T-helper 1 cell treated with Interleukin-12 subunit alpha and Interleukin-12 subunit beta and Interleukin-4 antibody, amounts not matched to agents 30 ng/mL and 1 ng/mL, for 36 hours (primary cell): ENCODE results near the gene EYS. TPM values are rescaled to one million over a fixed set of nuclear protein-coding genes. Genes with fewer than 3 reads are reported as not detected.
"Not testable (repeated sequence)": the region's sequence is repeated elsewhere in the genome, so short reads cannot be mapped to it uniquely, and the experiment has no call there.

Source experiments
- intact Hi-C: fragments of 100-400 bp; cut with micrococcal nuclease; formaldehyde crosslinking; loops from one replicate; pipeline ENCODE4 v1.15.1; 2024
- total RNA-seq: library from RNA; stranded (reverse); gene quantifications from 2 replicates; pipeline ENCODE4 v1.2.3, GENCODE V29; 2022

EYS gene
- total RNA-seq, 1 donor from 2014 or later: not detected

DNA sequence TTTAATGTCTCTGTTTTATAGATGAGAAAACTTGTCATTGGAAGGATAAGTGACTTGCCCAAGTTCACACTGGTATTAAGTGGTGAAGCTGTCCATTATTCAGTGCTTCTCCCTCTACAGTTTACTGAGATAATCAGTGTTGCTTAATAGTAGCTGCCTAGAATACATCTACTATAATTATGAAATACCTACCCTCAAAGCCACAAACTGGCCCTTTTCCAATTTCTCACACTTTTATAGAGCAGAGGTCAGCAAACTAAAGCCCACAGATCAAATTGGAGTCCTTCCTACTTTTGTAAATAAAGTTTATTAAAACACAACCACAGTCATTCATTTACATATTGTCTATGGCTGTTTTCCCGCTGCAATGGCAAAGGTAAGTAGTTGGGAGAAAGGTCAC, 73.5 kb downstream of the EYS start:
- intact Hi-C loops: no loop called here

GRCh38 chr6:65631711-65632110, 75.3 kb downstream of the EYS start:
- intact Hi-C loops: no loop called here

DNA sequence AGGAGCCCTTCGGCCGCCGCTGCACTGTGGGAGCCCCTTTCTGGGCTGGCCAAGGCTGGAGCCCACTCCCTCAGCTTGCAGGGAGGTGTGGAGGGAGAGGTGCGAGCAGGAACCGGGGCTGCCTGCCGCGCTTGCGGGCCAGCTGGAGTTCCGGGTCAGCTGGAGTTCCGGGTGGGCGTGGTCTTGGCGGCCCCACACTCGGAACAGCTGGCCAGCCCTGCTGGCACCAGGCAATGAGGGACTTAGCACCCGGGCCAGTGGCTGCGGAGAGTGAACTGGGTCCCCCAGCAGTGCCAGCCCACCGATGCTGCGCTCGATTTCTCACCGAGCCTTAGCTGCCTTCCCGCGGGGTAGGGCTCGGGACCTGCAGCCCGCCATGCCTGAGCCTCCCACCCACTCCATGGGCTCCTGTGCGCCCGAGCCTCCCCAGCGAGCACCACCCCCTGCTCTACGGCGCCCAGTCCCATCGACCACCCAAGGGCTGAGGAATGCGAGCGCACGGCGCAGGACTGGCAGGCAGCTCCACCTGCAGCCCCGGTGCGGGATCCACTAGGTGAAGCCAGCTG, 79.5 kb downstream of the EYS start:
- intact Hi-C loops: not testable (repeated sequence)

DNA sequence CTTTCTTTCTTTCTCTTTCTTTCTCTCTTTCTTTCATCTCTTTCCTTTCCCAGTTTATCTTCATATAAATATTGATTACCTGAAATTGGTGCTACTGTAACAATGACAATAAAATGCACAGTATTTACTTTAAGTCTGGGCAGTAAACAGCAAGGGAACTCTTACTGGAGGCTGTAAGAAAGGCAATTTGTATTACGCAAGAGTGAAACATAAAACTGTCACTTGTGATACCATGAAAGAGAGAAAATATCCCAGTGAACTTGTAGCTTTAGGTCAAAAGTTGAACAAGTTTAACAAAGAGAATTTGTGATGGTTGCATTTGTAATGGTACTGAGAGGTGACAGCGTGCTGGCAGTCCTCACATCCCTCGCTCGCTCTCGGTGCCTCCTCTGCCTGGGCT, 80.0 kb downstream of the EYS start:
- intact Hi-C loops: no loop called here

- intact Hi-C loops: no loop called here
Measured at GRCh38 chr6:65623566-65623965, 83.5 kb downstream of the EYS start.

- intact Hi-C loops: no loop called here
Measured at GRCh38 chr6:65610746-65611145, 96.3 kb downstream of the EYS start.

- intact Hi-C loops: no loop called here
Measured at GRCh38 chr6:65595540-65595939, 111.5 kb downstream of the EYS start.

DNA sequence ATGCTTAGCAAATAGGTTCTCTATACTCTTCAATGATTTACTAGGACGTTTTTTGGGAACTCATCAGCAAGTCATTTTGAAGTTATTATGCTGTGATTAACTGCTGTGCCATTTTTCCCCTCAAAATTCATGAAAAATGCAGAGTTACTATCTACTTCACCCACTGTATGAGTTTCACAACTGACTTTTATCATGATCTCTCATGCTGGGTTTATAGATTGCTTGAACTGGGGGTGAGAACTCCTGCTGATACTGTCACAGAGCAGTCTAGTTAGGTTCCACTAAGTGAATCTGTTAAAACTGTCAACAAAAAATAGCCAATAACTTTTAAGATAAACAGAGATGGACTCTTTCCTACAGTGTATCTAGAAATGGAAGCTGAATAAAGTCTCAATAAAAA, 136.7 kb downstream of the EYS start:
- intact Hi-C loops: no loop called here

DNA sequence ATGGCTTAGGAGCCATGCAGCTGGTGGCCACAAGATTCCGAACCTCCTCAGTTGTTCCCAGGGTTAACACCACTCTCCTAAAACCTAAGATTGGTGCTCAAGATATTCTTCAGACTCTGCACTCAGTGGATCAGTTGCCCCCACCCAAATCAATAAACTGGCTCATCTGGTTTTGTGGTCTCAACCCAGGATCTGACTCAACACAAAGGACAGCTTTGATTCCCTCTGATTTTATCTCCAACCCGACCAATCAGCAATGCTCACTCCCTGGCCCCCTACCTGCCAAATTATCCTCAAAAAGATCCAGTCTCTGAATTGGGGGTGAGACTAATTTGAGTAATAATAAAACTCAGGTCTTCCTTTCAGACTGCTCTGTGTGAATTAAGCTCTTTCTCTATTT, 137.5 kb downstream of the EYS start:
- intact Hi-C loops: no loop called here

- intact Hi-C loops: not testable (repeated sequence)
Measured at GRCh38 chr6:65569056-65569455, 138.0 kb downstream of the EYS start.

GRCh38 chr6:65566117-65566516, 140.9 kb downstream of the EYS start:
- intact Hi-C loops: no loop called here

DNA sequence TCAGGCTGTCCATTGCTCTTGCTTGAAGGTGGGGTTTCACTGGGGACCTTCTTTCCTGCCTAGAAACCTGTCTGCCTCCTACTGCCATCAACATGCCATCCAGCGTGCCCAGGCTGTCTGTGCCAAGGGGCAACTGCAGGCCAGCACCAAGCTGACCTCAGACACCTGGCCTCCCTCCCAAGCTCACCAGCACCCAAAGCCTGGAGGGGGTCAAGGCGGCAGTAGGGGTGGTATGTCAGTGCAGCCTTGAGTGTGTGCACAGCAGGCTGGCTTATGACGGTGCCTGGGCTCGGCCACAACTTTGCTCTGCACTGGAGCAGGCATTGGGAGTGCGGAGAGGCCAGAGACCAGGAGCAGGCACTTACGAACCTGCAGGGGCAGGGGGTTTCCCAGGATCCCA, 149.0 kb downstream of the EYS start:
- intact Hi-C loops: no loop called here

DNA sequence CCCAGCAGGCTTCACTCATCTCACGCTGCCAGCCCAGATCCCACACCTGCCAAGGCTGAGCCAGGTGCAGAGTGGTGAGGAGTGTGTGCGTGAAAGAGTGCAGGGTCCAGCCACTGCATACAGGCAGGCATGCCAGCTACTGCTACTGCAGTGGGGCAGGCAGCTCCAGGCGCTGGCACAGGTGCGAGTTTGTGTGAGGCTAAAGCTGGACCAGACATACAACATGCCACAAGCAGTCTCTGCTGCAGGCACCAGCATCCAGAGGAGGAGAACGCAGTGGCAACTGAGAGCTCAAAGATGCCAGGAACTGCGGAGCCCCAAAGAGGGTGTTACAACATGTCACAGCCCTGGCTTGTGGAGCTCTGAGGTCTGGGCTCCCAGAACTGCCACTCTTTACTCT, 149.8 kb downstream of the EYS start:
- intact Hi-C loops: no loop called here

GRCh38 chr6:65546894-65547293, 160.1 kb downstream of the EYS start:
- intact Hi-C loops: no loop called here

GRCh38 chr6:65545920-65546319, 161.1 kb downstream of the EYS start:
- intact Hi-C loops: no loop called here

- intact Hi-C loops: no loop called here
Measured at GRCh38 chr6:65538644-65539043, 168.4 kb downstream of the EYS start.

DNA sequence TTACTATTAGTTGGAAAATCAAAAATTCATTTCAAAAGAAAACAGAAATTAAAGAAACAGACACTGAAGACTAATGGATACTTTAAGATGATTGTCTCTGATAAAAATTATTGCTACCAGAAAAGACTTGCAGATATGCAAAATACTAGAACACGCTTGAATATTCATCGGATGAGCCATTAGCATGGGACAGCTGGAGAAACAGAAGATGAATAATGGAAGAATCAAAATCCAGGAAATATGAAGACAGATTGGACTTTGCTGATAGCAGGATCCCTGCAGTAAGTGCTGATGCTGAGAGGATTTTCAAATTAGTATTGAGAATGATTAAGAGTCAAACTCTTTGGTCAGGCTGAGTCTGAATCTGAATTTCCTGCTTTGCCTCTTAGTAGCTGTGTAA, 169.4 kb downstream of the EYS start:
- intact Hi-C loops: no loop called here

- intact Hi-C loops: no loop called here
Measured at GRCh38 chr6:65531533-65531932, 175.5 kb downstream of the EYS start.

DNA sequence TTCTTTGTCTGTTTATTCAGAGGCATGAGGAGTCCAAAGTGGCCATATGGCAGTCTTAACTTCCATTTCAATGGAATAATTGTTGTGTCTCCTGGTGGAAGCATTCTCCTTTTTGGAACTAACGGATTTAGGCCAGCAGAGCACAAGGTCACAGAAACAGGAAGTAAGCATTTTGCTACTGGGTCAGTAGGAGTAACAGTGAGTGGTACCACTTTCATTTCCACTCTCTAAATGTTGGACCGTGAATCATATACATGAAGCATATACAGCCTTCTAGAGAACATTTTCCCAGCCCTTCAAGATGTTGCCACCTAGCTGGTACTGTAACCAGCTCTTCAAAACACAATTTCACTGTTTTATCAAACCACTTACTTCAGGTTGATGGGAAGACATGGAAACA, 182.8 kb downstream of the EYS start:
- intact Hi-C loops: no loop called here

DNA sequence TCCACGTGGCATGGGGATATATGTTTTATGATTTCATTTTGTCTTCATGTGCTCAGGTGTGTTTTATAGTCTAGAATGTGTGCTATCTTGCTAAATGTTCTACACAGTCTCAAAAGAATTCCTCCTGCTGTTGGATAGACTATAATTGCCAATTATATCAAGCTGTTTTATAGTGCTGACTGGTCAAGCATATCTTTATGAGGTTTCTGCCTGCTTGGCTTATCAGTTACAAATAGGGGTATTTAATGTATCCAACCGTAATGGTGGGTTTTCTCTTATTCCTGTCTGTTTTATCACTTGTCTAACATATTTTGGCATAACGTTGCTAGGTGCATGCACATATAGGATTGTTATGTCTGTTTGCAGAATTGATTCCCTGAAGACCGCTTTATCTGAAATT, 201.3 kb downstream of the EYS start:
- intact Hi-C loops: no loop called here

DNA sequence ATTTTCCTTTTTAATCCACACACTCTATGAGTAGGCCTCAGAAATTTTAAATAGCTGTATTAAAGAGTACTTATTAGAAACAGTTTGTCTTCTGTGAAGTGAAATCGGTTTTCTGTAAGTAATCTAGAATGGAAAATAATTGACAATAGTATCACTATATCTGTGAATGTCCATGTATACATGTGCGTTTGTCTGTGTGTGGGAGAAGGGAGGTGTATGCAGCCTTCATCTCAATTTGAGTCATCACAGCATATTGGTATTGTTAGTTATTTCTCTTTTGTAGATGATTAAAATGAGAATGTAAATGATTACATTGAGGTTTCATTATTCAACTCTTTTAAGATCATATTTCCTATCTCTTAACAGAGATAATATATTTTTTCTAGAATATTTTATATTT, 206.0 kb downstream of the EYS start:
- intact Hi-C loops: no loop called here

DNA sequence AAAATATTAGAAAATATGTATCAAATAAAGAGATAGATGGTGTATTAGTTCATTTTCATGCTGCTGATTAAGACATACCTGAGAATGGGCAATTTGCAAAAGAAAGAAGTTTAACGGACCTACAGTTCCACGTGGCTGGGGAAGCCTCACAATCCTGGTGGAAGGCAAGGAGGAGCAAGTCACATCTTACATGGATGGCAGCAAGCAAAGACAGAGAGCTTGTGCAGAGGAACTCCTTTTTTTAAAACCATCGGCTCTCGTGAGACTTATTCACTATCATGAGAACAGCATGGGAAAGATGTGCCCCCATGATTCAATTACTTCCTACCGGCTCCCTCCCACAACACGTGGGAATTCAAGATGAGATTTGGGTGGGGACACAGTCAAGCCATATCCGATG, 223.4 kb downstream of the EYS start:
- intact Hi-C loops: not testable (repeated sequence)

DNA sequence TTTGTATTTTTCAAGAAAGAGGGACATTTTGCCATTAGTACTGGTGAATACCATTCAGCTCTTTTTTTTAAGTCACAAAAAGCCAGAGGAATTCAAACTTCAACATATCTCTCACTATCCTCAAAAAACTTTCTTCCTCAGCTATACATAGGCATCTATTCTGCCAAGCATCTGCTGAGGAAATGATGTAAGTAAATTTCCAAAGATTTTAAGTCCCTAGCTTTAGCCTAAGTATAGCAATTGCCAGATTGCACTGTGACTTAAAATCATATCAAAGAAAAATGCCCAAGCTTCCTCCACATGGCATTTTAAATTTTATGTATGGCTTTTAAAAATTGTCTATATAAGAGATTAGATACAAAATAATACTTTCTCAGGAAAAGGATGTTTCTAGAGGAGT, 237.4 kb downstream of the EYS start:
- intact Hi-C loops: no loop called here

DNA sequence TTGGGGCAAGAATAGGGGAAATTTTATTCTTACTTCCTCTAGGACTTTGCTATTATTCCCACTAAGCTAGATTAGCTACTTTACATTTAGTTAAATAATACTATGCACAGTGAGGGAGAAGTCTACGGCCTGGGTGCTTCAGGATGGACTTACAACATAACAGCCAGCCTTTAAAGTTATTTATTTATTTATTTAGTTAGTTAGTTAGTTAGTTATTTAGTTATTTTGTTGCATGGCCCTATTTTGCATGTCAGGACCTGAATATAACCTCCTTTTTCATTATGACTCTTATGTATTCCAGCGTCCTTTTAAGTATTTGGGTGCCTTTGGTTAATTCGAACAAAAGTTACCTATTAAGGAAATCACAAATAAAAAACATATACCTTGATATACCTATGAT, 238.7 kb downstream of the EYS start:
- intact Hi-C loops: no loop called here
